ENCODE data around the gene TRIM54.

DNA sequence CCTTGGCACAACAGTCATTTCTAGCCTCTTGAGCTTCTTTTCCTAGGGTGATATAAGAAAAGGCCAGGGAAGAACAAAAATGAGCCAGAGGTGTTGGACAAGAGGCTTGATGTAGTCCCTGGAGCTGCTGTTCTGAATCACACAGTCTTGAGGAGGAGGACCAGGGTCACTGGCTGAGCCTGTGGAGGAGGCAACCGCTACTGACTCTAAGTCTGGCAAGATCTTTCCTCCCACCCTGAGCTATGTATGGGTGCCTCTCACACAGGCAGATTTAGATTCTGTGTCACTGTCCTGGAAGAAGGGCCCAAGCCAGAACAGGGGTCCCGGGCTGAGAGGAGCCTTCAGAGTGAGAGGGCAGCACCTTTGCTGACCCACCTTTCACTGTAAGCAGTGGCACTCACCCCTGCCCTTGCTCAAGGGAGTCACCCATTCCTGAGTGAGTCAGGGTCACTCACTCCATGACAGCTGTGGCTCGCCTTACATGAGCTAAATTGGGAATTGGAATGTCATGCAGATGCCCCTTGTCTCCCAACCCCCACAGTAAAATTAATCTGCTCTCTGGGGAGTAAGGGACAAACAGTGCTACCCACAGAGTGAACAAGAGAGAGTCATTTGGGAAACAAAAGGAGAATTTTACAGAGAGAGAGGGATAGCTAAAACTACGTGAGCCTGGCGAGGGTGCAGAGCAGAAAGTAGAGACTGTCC is at the start of gene TRIM54:
- TF ChIP-seq, protein P1, sequence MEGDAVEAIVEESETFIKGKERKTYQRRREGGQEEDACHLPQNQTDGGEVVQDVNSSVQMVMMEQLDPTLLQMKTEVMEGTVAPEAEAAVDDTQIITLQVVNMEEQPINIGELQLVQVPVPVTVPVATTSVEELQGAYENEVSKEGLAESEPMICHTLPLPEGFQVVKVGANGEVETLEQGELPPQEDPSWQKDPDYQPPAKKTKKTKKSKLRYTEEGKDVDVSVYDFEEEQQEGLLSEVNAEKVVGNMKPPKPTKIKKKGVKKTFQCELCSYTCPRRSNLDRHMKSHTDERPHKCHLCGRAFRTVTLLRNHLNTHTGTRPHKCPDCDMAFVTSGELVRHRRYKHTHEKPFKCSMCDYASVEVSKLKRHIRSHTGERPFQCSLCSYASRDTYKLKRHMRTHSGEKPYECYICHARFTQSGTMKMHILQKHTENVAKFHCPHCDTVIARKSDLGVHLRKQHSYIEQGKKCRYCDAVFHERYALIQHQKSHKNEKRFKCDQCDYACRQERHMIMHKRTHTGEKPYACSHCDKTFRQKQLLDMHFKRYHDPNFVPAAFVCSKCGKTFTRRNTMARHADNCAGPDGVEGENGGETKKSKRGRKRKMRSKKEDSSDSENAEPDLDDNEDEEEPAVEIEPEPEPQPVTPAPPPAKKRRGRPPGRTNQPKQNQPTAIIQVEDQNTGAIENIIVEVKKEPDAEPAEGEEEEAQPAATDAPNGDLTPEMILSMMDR (IDR thresholded peaks at IDR 0.05) = no peak
- TF ChIP-seq EZH2 (IDR thresholded peaks at IDR 0.05) = no peak

Data from neural progenitor cell (in vitro differentiated cells).